ENCODE results near the gene ALCAM. TPM values are rescaled to one million over a fixed set of nuclear protein-coding genes. Genes with fewer than 3 reads are reported as not detected.

Gene ALCAM
- polyA plus RNA-seq, 3 donors = 7.1 to 8.0 (median 7.9) TPM

DNA sequence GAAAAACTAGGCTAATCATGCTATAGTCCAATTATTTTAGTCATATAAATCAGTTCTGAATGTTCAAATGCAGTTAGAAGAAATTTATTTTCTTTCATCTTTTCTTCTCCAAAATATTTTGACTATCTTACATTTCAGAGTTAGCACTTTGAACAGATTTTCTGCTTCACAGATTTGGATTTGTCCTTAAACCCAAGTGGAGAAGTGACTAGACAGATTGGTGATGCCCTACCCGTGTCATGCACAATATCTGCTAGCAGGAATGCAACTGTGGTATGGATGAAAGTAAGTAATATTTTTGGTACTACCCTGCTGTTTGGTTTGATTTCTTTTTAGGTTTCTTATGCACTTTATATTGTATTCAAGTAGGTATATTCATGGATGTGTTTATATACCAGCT is 178.3 kb downstream of the ALCAM start:
- TF ChIP-seq CTCF (IDR thresholded peaks at IDR 0.05) = no peak
- Mint-ChIP-seq H3K27me3 (ENCODE audit: low read depth in 3 of 3) (no peaks in the 10 kb centered on the region), H3K27ac (no peak overlapping the region), H3K36me3 (peaks cover 51 to 54% of the 10 kb centered on the region in 2 donors), H3K4me1 (no peaks in the 10 kb centered on the region), H3K4me3 (no peak overlapping the region), H3K9me3 (no peaks in the 10 kb centered on the region)
- Histone ChIP-seq H3K4me3 (replicated peaks in 1 of 3; ENCODE audit: low read depth in 2 of 3, low read length in 3 of 3) (no peak overlapping the region), H3K9me3 (replicated peaks in 1 of 2; ENCODE audit: control insufficient read depth in 1 of 2, insufficient read depth in 1 of 2, low read length in 2 of 2) (no peaks in the 10 kb centered on the region), H3K4me2 (replicated peaks; ENCODE audit: extremely low read depth, low read length, poor library complexity, severe bottlenecking) (no peak overlapping the region), H2AFZ (ENCODE audit: insufficient read depth, low read depth, low read length, poor library complexity, severe bottlenecking) (no peak overlapping the region), H3K9ac (ENCODE audit: insufficient read depth, low read length, poor library complexity, severe bottlenecking) (no peak overlapping the region), H4K20me1 (ENCODE audit: insufficient read depth, low read length) (no peaks in the 10 kb centered on the region), H3K79me2 (ENCODE audit: insufficient read depth, low read length) (no peaks in the 10 kb centered on the region), H3K27me3 (ENCODE audit: control insufficient read depth in 2 of 2, insufficient read depth in 2 of 2, low read length in 2 of 2) (no peaks in the 10 kb centered on the region), H3K27ac (ENCODE audit: low read depth in 1 of 2, low read length in 2 of 2) (no peak overlapping the region), H3K4me1 (ENCODE audit: control insufficient read depth in 1 of 2, insufficient read depth in 2 of 2, low read length in 2 of 2) (no peaks in the 10 kb centered on the region), H3K36me3 (replicated peaks in 1 of 2; ENCODE audit: control insufficient read depth in 1 of 2, insufficient read depth in 2 of 2, low read length in 2 of 2) (peaks cover 24 to 92% of the 10 kb centered on the region in 2 donors)
- no CpG with 5 or more reads among the region's 1 CpG for WGBS (ENCODE audit: insufficient coverage)
- no peak for DNase-seq
- intact Hi-C loops (cut with micrococcal nuclease) = no loop called here

- H3K36me3 Mint-ChIP-seq = peaks cover 62 to 65% of the 10 kb centered on the region in 2 donors
Measured at GRCh38 chr3:105553851-105554250, 187.1 kb downstream of the ALCAM start.

More at GRCh38 chr3:105553851-105554250, 187.1 kb downstream of the ALCAM start:
- H3K79me2 ChIP-seq (ENCODE audit: insufficient read depth, low read length) = no peaks in the 10 kb centered on the region
- H3K4me3 ChIP-seq (replicated peaks in 1 of 3; ENCODE audit: low read depth in 2 of 3, low read length in 3 of 3) = no peak overlapping the region
- H3K27ac ChIP-seq (ENCODE audit: low read depth in 1 of 2, low read length in 2 of 2) = no peak overlapping the region
- H3K27me3 ChIP-seq (ENCODE audit: control insufficient read depth in 2 of 2, insufficient read depth in 2 of 2, low read length in 2 of 2) = no peaks in the 10 kb centered on the region
- no peak for TF ChIP-seq CTCF (IDR thresholded peaks at IDR 0.05)
- H3K9me3 ChIP-seq (replicated peaks in 1 of 2; ENCODE audit: control insufficient read depth in 1 of 2, insufficient read depth in 1 of 2, low read length in 2 of 2) = no peaks in the 10 kb centered on the region
- Mint-ChIP-seq H3K4me3 (no peak overlapping the region), H3K9me3 (peaks cover 0 to 1% (median 0%) of the 10 kb centered on the region in 7 donors), H3K4me1 (no peaks in the 10 kb centered on the region), H3K27ac (no peak overlapping the region), H3K27me3 (ENCODE audit: low read depth in 3 of 3) (no peaks in the 10 kb centered on the region)
- no peaks in the 10 kb centered on the region for H3K4me1 ChIP-seq (ENCODE audit: control insufficient read depth in 1 of 2, insufficient read depth in 2 of 2, low read length in 2 of 2)
- no peaks in the 10 kb centered on the region for H4K20me1 ChIP-seq (ENCODE audit: insufficient read depth, low read length)
- H3K36me3 ChIP-seq (replicated peaks in 1 of 2; ENCODE audit: control insufficient read depth in 1 of 2, insufficient read depth in 2 of 2, low read length in 2 of 2) = peaks cover 22 to 62% of the 10 kb centered on the region in 2 donors
- no peak for DNase-seq
- H3K9ac ChIP-seq (ENCODE audit: insufficient read depth, low read length, poor library complexity, severe bottlenecking) = no peak overlapping the region
- no peak overlapping the region for H2AFZ ChIP-seq (ENCODE audit: insufficient read depth, low read depth, low read length, poor library complexity, severe bottlenecking)
- no peak overlapping the region for H3K4me2 ChIP-seq (replicated peaks; ENCODE audit: extremely low read depth, low read length, poor library complexity, severe bottlenecking)
- WGBS (ENCODE audit: insufficient coverage) = 100% methylated on average over 1 of the region's 3 CpGs
- intact Hi-C loops (cut with micrococcal nuclease) = no loop called here

All from CD14-positive monocyte (primary cell).